ENCODE results near the gene ORC2.

- TF ChIP-seq POLR2A (IDR thresholded peaks at IDR 0.05), result no peak
- no peak for TF ChIP-seq CTCF (IDR thresholded peaks at IDR 0.05)
These were observed 1.8 kb downstream of the ORC2 start for GRCh38 chr2:200961674-200962073.

All from heart left ventricle (tissue), 13 donors.